H4 (cell line): Measurements from ENCODE around the gene EFTUD2. TPM values are rescaled to one million over a fixed set of nuclear protein-coding genes. Genes with fewer than 3 reads are reported as not detected.
"Not testable (repeated sequence)": the region's sequence is repeated elsewhere in the genome, so short reads cannot be mapped to it uniquely, and the experiment has no call there.

Experiments
- DNase-seq: peaks from one replicate; pipeline ENCODE4 v3.0.0-alpha.2; 2015; ENCODE audit warnings: low spot score
- total RNA-seq: library from RNA; depleted of rRNA; stranded (reverse); fragments of >200 nt; shearing (Covaris generic); gene quantifications from 2 replicates; pipeline ENCODE4 v1.2.3, GENCODE V29; 2014; rRNA removed

EFTUD2 gene
- 120 and 173 TPM in 2 replicates for total RNA-seq

GRCh38 chr17:44899074-44899782, at the start of gene EFTUD2:
EFTUD2 (minus strand) TSS chr17:44899445; CDS start chr17:44894521, 4,924 bp downstream.
- DNase-seq, result peak; percentile 87

GRCh38 chr17:44948315-44948795, 49.1 kb upstream of the EFTUD2 start:
- no peak for DNase-seq

- DNase-seq, result peak; percentile 99
These were observed 48.4 kb upstream of the EFTUD2 start, which contains the start of gene KIF18B for GRCh38 chr17:44947461-44948314. KIF18B (minus strand) TSS chr17:44947773; CDS start chr17:44936344, 11,429 bp downstream.

GRCh38 chr17:44945652-44946051, 46.4 kb upstream of the EFTUD2 start:
- DNase-seq, result not testable (repeated sequence)

GRCh38 chr17:44942456-44942855, 43.2 kb upstream of the EFTUD2 start:
- DNase-seq, result no peak

GRCh38 chr17:44941712-44942331, 42.6 kb upstream of the EFTUD2 start:
- no peak for DNase-seq

GRCh38 chr17:44940768-44941167, 41.5 kb upstream of the EFTUD2 start:
- DNase-seq, result no peak

GRCh38 chr17:44940317-44940716, 41.1 kb upstream of the EFTUD2 start:
- DNase-seq, result no peak

- no peak for DNase-seq
These were observed 35.9 kb upstream of the EFTUD2 start for GRCh38 chr17:44935116-44935515.

GRCh38 chr17:44934745-44935105, 35.5 kb upstream of the EFTUD2 start:
- DNase-seq, result no peak

- DNase-seq, result no peak
These were observed 34.8 kb upstream of the EFTUD2 start for GRCh38 chr17:44933824-44934744.

- DNase-seq, result no peak
These were observed 33.5 kb upstream of the EFTUD2 start for GRCh38 chr17:44932787-44933097.

- no peak for DNase-seq
These were observed 33.0 kb upstream of the EFTUD2 start for GRCh38 chr17:44932096-44932786.

GRCh38 chr17:44931376-44931775, 32.1 kb upstream of the EFTUD2 start:
- no peak for DNase-seq

GRCh38 chr17:44930667-44931066, 31.4 kb upstream of the EFTUD2 start:
- DNase-seq, result no peak

GRCh38 chr17:44928950-44929720, 29.9 kb upstream of the EFTUD2 start:
- no peak for DNase-seq

- no peak for DNase-seq
These were observed 28.9 kb upstream of the EFTUD2 start for GRCh38 chr17:44928136-44928535.

GRCh38 chr17:44927696-44928095, 28.5 kb upstream of the EFTUD2 start:
- DNase-seq, result no peak

- DNase-seq, result no peak
These were observed 27.7 kb upstream of the EFTUD2 start for GRCh38 chr17:44926821-44927525.
